Activated CD8-positive, alpha-beta memory T cell treated with anti-CD3 and anti-CD28 coated beads for 36 hours (primary cell): Measurements from ENCODE around the gene MAP2K4. TPM values are rescaled to one million over a fixed set of nuclear protein-coding genes. Genes with fewer than 3 reads are reported as not detected.

ENCODE experiments used
- total RNA-seq, 2 experiments: library from RNA; stranded (reverse); gene quantifications; one replicate each; pipeline ENCODE4 v1.2.3, GENCODE V29; 2021

MAP2K4 gene
- total RNA-seq, 2 experiments from 2014 or later: 43.3 to 44.1 TPM

Other genes starting within 250 kb of the MAP2K4 start
- 1 to 10 TPM; 5.6 to 6.1 TPM for gene ZNF18, start 23.4 kb upstream of the MAP2K4 start, total RNA-seq